GM21367 (cell line): ENCODE data around the gene AASDHPPT.

Experiments
- ATAC-seq: cut with Tn5 transposase; IDR thresholded peaks from one replicate; pipeline ENCODE4 v1.9.1; 2021; ENCODE audit not compliant: unreplicated experiment

The AASDHPPT gene

GRCh38 chr11:106082096-106082495 is 4.6 kb downstream of the AASDHPPT start:
- no peak for ATAC-seq

- no peak for ATAC-seq
Measured at GRCh38 chr11:106086135-106086534, 8.7 kb downstream of the AASDHPPT start.

- no peak for ATAC-seq
Measured at GRCh38 chr11:106086850-106087249, 9.4 kb downstream of the AASDHPPT start.

GRCh38 chr11:106087815-106088435 is 10.5 kb downstream of the AASDHPPT start:
- peak; percentile 28 for ATAC-seq

GRCh38 chr11:106088896-106089295 is 11.4 kb downstream of the AASDHPPT start:
- ATAC-seq: no peak

GRCh38 chr11:106091480-106092123 is 14.1 kb downstream of the AASDHPPT start:
- ATAC-seq: peak; percentile 97

GRCh38 chr11:106092446-106092845 is 15.0 kb downstream of the AASDHPPT start:
- ATAC-seq: peak; percentile 27

- ATAC-seq: no peak
Measured at GRCh38 chr11:106098893-106099553, 21.6 kb downstream of the AASDHPPT start.

GRCh38 chr11:106101370-106101769 is 23.9 kb downstream of the AASDHPPT start:
- no peak for ATAC-seq

GRCh38 chr11:106101819-106102218 is 24.4 kb downstream of the AASDHPPT start:
- ATAC-seq: no peak

- no peak for ATAC-seq
Measured at GRCh38 chr11:106105986-106106385, 28.5 kb downstream of the AASDHPPT start.

- ATAC-seq: no peak
Measured at GRCh38 chr11:106121570-106122320, 44.3 kb downstream of the AASDHPPT start.

- no peak for ATAC-seq
Measured at GRCh38 chr11:106127604-106128003, 50.1 kb downstream of the AASDHPPT start.

- ATAC-seq: no peak
Measured at GRCh38 chr11:106128740-106129139, 51.3 kb downstream of the AASDHPPT start.

GRCh38 chr11:106131998-106132397 is 54.5 kb downstream of the AASDHPPT start:
- ATAC-seq: no peak

GRCh38 chr11:106132582-106133354 is 55.3 kb downstream of the AASDHPPT start:
- no peak for ATAC-seq

GRCh38 chr11:106133529-106133928 is 56.1 kb downstream of the AASDHPPT start:
- peak; percentile 57 for ATAC-seq

- no peak for ATAC-seq
Measured at GRCh38 chr11:106137061-106137460, 59.6 kb downstream of the AASDHPPT start.

GRCh38 chr11:106137758-106138157 is 60.3 kb downstream of the AASDHPPT start:
- no peak for ATAC-seq
